Stomach (tissue), 19 donors: ENCODE data around the gene CEP295NL. TPM values are rescaled to one million over a fixed set of nuclear protein-coding genes. Genes with fewer than 3 reads are reported as not detected.
A peak's percentile ranks its signal among the peaks of the same experiment; 100 is the strongest.

Experiments used
- DNase-seq, 2 donors: peaks; one replicate each; pipeline versions ENCODE4 v3.0.0 to v3.0.0-alpha.2; 2013 to 2019
- H3K27ac ChIP-seq, 5 donors: fragments of 200-600 bp in 4 of 5; sonication (generic) in 4 of 5; one replicate each; pipeline ENCODE4 v1.5.1; 2013 to 2019; ENCODE audit warnings: mild to moderate bottlenecking in 1 of 5, moderate library complexity in 1 of 5
- H3K27me3 ChIP-seq, 3 donors: fragments of 200-600 bp; sonication (generic); one replicate each; pipeline ENCODE4 v1.5.1; 2017 to 2019; ENCODE audit warnings: mixed run types in 1 of 3
- H3K36me3 ChIP-seq, 4 donors: fragments of 200-600 bp; sonication (generic); 1 replicate in 3 of 4; 2 replicates in 1 of 4; pipeline ENCODE4 v1.5.1; 2016 to 2019
- H3K4me1 ChIP-seq, 4 donors: fragments of 200-600 bp; sonication (generic); one replicate each; pipeline ENCODE4 v1.5.1; 2016 to 2019
- H3K4me3 ChIP-seq, 4 donors: fragments of 200-600 bp; sonication (generic) in 3 of 4; one replicate each; pipeline ENCODE4 v1.5.1; 2016 to 2019; ENCODE audit warnings: mild to moderate bottlenecking in 1 of 4
- H3K9me3 ChIP-seq, 4 donors: fragments of 200-600 bp; sonication (generic); one replicate each; pipeline ENCODE4 v1.5.1; 2016 to 2019
- EP300 ChIP-seq: sonication (generic); formaldehyde crosslinking; IDR thresholded peaks from one replicate; pipeline ENCODE4 v1.6.1; 2017; ENCODE audit warnings: antibody characterized with exemption
- POLR2A ChIP-seq, 4 donors: fragments of 450-650 bp; IDR thresholded peaks; one replicate each; pipeline ENCODE4 v1.6.1; 2016; ENCODE audit warnings: antibody characterized with exemption in 4 of 4, control low read depth in 2 of 4, mild to moderate bottlenecking in 1 of 4, moderate library complexity in 1 of 4
- POLR2AphosphoS5 ChIP-seq, 3 donors: sonication (generic); formaldehyde crosslinking; IDR thresholded peaks; one replicate each; pipeline ENCODE4 v1.6.1; 2016; ENCODE audit warnings: antibody characterized with exemption in 3 of 3
- WGBS, 5 donors: extraction: QIAGEN DNeasy Blood & Tissue Kit in 3 of 5; methylation state at CpG; one replicate each; pipeline versions ENCODE4 v1.1.5 to v1.1.7; 2013 to 2018; 5-methylcytosine and 5-hydroxymethylcytosine counted together
- intact Hi-C: fragments of 100-400 bp; cut with DNase I; formaldehyde crosslinking; loops from one replicate; pipeline ENCODE4 v1.15.1; 2023; ENCODE audit warnings: low total_unique reads
- long read RNA-seq, 10 donors: transcript quantifications; one replicate each; lab custom pipeline, GENCODE V29; 2026
- polyA plus RNA-seq, 3 donors: library from polyadenylated mRNA; stranded (reverse); fragments of 200-250 nt; gene quantifications; one replicate each; pipeline ENCODE4 v1.2.3, GENCODE V29; 2013
- total RNA-seq, 5 donors: library from RNA; depleted of rRNA; stranded (reverse); fragments of >200 nt; gene quantifications; one replicate each; pipeline versions ENCODE4 v1.1.0 to v1.2.3, GENCODE V29; 2014 to 2016
- TF ChIP-seq, protein P1 (sequence below), 7 experiments: fragments of 450-650 bp in 4 of 7; fragments of 200-600 bp in 3 of 7; sonication (generic) in 3 of 7; IDR thresholded peaks; one replicate each; pipeline ENCODE4 v1.5.1; 2016 to 2019; ENCODE audit warnings: antibody characterized with exemption in 7 of 7, control low read depth in 2 of 7, mild to moderate bottlenecking in 1 of 7
- donor health status: healthy with polysubstance abuse.
- donor health status: Bipolar disorder and iron deficiency.
- donor health status: healthy.

CEP295NL gene, protein sequence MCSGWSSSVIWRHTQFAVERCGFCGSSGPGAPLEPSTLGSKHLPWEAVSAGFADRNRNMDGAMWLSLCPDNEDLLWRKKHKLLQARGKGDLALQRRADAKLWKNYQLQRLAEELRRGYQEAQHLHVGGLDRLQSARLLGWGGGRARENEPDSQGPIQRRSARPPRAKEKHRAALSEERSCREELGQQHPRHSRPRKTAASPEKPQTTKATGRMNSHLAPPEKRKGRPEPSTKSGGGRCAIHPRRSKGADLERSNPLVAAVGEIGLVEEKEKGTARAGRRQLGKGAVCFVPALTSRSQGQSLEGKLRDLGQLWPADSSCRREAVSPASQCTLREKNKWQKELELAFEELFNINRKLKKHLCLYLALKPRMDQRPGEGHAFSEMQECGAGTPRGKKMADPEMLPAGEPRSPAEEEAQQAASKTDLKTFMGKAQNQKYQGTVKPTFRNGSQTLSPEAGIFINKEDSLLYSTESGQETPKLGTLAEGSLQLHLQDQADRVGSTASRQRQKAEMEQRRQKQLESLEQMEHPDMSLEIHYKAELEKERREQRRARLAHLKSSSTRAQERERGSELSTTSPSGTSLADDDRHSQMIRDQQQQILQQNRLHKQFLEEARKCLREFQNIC
- total RNA-seq (10 to 100 TPM in 2 of 5 donors, 1 to 10 TPM in 3; 4.2 to 23.9 (median 7.1) TPM), polyA plus RNA-seq (under 1 TPM in 2 of 3 donors, not detected in 1; 0.31 to 0.40 TPM)
- long read RNA-seq, donor 1, result 0 reads
- long read RNA-seq, donor 2, result 0 reads
- long read RNA-seq, donor 3, result 0 reads
- long read RNA-seq, donor 4, result 0 reads
- long read RNA-seq, donor 5, result 0 reads
- long read RNA-seq, donor 6, result 0 reads
- long read RNA-seq, donor 7, result 0 reads
- long read RNA-seq, donor 8, result 0 reads
- long read RNA-seq, donor 9, result 0 reads
- long read RNA-seq, donor 10, result 0 reads

DNA sequence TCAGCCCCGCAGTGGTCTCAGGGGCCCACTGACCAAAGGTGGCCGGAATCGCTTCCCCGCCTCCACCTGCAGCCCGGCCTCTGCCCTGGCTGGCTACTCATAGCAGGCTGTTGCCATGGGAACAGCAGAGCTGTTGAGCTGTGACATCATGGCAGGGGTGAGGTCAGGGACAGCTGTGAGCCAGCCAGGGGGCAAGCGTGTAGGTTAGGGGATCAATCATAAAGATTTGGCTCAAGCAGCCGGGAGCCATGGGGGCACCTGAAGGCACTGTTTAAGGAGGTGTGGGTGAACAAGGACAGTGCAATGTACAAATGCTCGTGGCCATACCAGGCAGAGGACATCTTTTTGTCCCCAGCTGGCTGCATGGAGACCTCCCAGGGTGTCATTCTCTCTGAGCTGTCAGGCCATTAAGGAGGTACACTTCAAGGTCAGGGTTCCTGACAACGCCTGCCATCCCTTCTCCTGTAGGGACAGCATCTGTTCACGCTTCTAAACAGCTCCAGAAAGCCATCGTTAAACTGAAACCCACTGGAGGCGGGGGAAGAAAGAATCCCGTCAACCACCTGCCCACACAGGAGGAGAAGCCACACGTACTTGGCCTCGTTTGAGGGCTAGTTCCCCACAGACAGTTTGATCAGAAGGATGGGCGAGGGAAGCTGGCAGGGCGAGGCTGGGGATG, at the start of gene CEP295NL:
TSS of gene CEP295NL (minus strand) at position 101 of the 679 bp plus-strand sequence. CDS start 1,373 bp downstream, outside the sequence.
- WGBS, 5 donors, result 73 to 85% (median 78%) methylated on average over 15 to 17 of the region's 17 CpGs
- DNase-seq, result peak in 1 of 2 donors; percentile 84

GRCh38 chr17:78952706-78953105, 49.7 kb upstream of the CEP295NL start:
- Histone ChIP-seq H3K36me3 (no peaks in the 10 kb centered on the region), H3K4me1 (peaks cover 6 to 22% (median 17%) of the 10 kb centered on the region in 4 donors), H3K9me3 (peaks cover 0 to 21% (median 14%) of the 10 kb centered on the region in 4 donors), H3K27me3 (no peaks in the 10 kb centered on the region), H3K4me3 (no peak overlapping the region), H3K27ac (peak overlapping the region in 3 of 5 donors; percentile 36 to 68 (median 60))
- DNase-seq, result peak in 1 of 2 donors; percentile 51
- WGBS, 5 donors, result 77 to 90% (median 82%) methylated on average over 7 to 10 of the region's 10 CpGs
- TF ChIP-seq POLR2AphosphoS5 (IDR thresholded peaks at IDR 0.05) (no peak), EP300 (no peak), POLR2A (IDR thresholded peaks at IDR 0.05) (no peak)
- TF ChIP-seq, protein P1, sequence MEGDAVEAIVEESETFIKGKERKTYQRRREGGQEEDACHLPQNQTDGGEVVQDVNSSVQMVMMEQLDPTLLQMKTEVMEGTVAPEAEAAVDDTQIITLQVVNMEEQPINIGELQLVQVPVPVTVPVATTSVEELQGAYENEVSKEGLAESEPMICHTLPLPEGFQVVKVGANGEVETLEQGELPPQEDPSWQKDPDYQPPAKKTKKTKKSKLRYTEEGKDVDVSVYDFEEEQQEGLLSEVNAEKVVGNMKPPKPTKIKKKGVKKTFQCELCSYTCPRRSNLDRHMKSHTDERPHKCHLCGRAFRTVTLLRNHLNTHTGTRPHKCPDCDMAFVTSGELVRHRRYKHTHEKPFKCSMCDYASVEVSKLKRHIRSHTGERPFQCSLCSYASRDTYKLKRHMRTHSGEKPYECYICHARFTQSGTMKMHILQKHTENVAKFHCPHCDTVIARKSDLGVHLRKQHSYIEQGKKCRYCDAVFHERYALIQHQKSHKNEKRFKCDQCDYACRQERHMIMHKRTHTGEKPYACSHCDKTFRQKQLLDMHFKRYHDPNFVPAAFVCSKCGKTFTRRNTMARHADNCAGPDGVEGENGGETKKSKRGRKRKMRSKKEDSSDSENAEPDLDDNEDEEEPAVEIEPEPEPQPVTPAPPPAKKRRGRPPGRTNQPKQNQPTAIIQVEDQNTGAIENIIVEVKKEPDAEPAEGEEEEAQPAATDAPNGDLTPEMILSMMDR (IDR thresholded peaks at IDR 0.05), result no peak
- intact Hi-C loops, result no loop called here

More for the DNA sequence above, at the start of gene CEP295NL:
- peaks cover 9 to 66% (median 47%) of the 10 kb centered on the region in 4 donors for H3K4me1 ChIP-seq
- no peaks in the 10 kb centered on the region for H3K9me3 ChIP-seq
- intact Hi-C loops, result no loop called here
- no peaks in the 10 kb centered on the region for H3K27me3 ChIP-seq
- TF ChIP-seq POLR2AphosphoS5 (IDR thresholded peaks at IDR 0.05) (no peak), POLR2A (IDR thresholded peaks at IDR 0.05) (no peak)
- H3K4me3 ChIP-seq, result no peak within 1 kb of the TSS
- peak within 1 kb of the TSS in 1 of 5 donors; percentile 29 for H3K27ac ChIP-seq
- peaks cover 3 to 38% (median 11%) of the 10 kb centered on the region in 4 donors for H3K36me3 ChIP-seq

DNA sequence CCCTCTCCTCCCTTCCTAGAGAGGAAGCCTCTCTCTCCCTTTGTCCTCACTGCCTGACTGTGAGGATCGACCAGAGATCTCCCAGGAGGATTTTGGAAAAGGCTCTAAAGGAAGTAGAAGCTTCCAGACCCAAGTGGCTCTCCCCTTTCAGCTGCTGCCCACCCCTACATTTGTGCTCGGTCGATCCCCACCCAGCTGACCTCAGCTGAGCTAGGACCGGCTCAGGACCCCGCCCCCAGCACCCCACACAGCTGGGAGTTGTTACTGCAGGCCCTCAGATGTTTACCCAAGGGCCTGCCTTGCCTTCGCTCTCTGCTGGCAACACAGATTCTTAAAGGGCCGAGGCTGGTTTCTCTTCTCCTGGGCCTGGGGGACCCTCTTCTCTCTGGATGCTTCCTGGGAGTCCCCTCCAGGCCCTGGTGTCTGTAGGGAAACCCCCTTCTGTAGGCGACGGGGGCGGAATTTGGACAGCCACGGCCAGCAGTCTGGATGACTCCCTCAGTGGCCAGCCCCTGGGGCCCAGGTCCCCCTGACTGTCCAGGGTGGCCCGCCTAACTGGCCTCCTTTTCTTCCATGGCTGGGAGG, 49.1 kb upstream of the CEP295NL start:
- intact Hi-C loops, result no loop called here
- Histone ChIP-seq H3K27ac (peak overlapping the region; percentile 5 to 68 (median 36)), H3K27me3 (no peaks in the 10 kb centered on the region), H3K4me1 (peaks cover 6 to 26% (median 21%) of the 10 kb centered on the region in 4 donors), H3K4me3 (no peak overlapping the region), H3K36me3 (no peaks in the 10 kb centered on the region), H3K9me3 (peaks cover 0 to 21% (median 14%) of the 10 kb centered on the region in 4 donors)
- DNase-seq, result peak; percentile 53 to 89
- TF ChIP-seq EP300 (no peak), POLR2A (IDR thresholded peaks at IDR 0.05) (no peak), POLR2AphosphoS5 (IDR thresholded peaks at IDR 0.05) (no peak)
- TF ChIP-seq, protein P1 (IDR thresholded peaks at IDR 0.05), result no peak
- 23 to 42% (median 28%) methylated on average over 8 to 12 of the region's 12 CpGs for WGBS, 5 donors

DNA sequence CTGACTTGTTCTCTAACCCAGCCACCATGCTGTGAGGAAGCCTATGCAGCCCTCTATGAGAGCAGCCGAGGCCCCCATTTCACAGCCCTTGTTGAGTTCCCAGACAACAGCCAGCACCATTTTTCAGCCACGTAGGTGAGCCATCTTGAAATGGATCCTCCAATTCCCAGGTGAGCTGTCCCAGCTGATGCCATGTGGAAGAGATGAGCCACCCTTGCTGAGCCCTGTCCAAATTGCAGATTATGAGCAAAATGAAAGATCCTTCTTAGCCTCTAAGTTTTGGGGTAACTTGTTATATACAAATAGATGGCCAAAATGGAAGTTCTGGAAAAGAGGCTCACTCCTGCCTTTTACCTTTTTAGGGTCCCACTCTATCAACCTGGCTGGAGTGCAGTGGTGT, 47.9 kb upstream of the CEP295NL start:
- peaks cover 6 to 34% (median 28%) of the 10 kb centered on the region in 4 donors for H3K4me1 ChIP-seq
- 88 to 100% (median 96%) methylated on average over 2 of the region's 2 CpGs for WGBS, 5 donors
- H3K36me3 ChIP-seq, result no peaks in the 10 kb centered on the region
- H3K27ac ChIP-seq, result no peak overlapping the region
- intact Hi-C loops, result no loop called here
- no peak overlapping the region for H3K4me3 ChIP-seq
- no peak for TF ChIP-seq POLR2AphosphoS5 (IDR thresholded peaks at IDR 0.05)
- no peak for DNase-seq
- peaks cover 0 to 21% (median 14%) of the 10 kb centered on the region in 4 donors for H3K9me3 ChIP-seq
- no peaks in the 10 kb centered on the region for H3K27me3 ChIP-seq
